ENCODE results near the gene METTL6. TPM values are rescaled to one million over a fixed set of nuclear protein-coding genes. Genes with fewer than 3 reads are reported as not detected.
"Not testable (repeated sequence)": the region's sequence is repeated elsewhere in the genome, so short reads cannot be mapped to it uniquely, and the experiment has no call there.

METTL6 gene
- total RNA-seq, 1 donor from 2014 or later: 18.9 TPM

DNA sequence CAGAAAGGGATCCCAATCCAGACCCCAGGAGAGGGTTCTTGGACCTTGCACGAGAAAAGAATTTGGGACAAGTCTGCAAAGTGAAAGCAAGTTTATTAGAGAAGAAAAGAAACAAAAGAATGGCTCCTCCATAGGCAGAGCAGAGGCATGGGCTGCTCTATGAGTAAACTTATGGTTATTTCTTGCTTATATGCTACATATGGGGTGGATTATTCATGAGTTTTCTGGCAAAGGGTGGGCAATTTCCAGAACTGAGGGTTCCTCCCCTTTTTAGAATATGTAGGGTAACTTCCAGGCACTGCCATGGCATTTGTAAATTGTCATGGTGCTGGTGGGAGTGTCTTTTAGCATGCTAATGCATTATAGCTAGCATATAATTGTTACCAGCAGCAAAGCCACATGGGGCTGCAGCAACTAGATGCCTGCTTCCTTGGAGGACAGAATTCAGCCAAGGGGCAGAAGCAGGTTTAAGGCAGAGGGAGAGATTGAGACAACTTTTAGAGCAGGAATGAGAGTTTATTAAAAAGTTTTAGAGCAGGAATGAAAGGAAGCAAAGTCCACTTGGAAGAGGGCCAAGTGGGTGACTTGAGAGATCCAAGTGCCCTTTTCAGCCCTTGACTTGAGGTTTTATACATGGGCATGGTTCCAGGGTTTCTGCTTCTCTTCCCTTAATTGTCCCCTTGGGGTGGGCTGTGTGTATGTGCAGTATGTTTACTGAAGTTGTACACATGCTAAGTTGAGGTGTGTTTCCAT, 41.3 kb downstream of the METTL6 start:
- Mint-ChIP-seq H3K4me1 (ENCODE audit: low read depth, unreplicated experiment) (peaks cover 3% of the 10 kb centered on the region), H3K9me3 (ENCODE audit: unreplicated experiment) (no peaks in the 10 kb centered on the region), H3K27ac (ENCODE audit: unreplicated experiment) (no peak overlapping the region), H3K36me3 (ENCODE audit: low read depth, unreplicated experiment) (peaks cover 3% of the 10 kb centered on the region), H3K27me3 (ENCODE audit: low read depth, unreplicated experiment) (no peaks in the 10 kb centered on the region), H3K4me3 (ENCODE audit: unreplicated experiment) (no peak overlapping the region)
- Histone ChIP-seq H3K9me3 (ENCODE audit: insufficient read depth, low read depth, low read length) (no peaks in the 10 kb centered on the region), H3K27ac (ENCODE audit: low read depth, low read length) (no peak overlapping the region), H4K20me1 (ENCODE audit: insufficient read depth, low read length) (no peaks in the 10 kb centered on the region), H3K79me2 (ENCODE audit: insufficient read depth, low read length) (no peaks in the 10 kb centered on the region), H3K4me3 (ENCODE audit: insufficient read depth, low read depth, low read length) (no peak overlapping the region), H3K4me1 (ENCODE audit: insufficient read depth, low read length) (peaks cover 4% of the 10 kb centered on the region), H3K27me3 (ENCODE audit: insufficient read depth, low read length) (no peaks in the 10 kb centered on the region), H3K36me3 (ENCODE audit: insufficient read depth, low read length) (no peaks in the 10 kb centered on the region), H2AFZ (ENCODE audit: low read depth, low read length) (no peak overlapping the region), H3K9ac (ENCODE audit: low read length) (no peak overlapping the region), H3K4me2 (ENCODE audit: low read length) (no peak overlapping the region)
- TF ChIP-seq, protein P1, sequence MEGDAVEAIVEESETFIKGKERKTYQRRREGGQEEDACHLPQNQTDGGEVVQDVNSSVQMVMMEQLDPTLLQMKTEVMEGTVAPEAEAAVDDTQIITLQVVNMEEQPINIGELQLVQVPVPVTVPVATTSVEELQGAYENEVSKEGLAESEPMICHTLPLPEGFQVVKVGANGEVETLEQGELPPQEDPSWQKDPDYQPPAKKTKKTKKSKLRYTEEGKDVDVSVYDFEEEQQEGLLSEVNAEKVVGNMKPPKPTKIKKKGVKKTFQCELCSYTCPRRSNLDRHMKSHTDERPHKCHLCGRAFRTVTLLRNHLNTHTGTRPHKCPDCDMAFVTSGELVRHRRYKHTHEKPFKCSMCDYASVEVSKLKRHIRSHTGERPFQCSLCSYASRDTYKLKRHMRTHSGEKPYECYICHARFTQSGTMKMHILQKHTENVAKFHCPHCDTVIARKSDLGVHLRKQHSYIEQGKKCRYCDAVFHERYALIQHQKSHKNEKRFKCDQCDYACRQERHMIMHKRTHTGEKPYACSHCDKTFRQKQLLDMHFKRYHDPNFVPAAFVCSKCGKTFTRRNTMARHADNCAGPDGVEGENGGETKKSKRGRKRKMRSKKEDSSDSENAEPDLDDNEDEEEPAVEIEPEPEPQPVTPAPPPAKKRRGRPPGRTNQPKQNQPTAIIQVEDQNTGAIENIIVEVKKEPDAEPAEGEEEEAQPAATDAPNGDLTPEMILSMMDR (IDR thresholded peaks at IDR 0.05; ENCODE audit: insufficient read depth, low read depth, low read length): no peak
- no peak for TF ChIP-seq EZH2 (IDR thresholded peaks at IDR 0.05; ENCODE audit: insufficient read depth, low read length)
- DNase-seq (ENCODE audit: low read depth): no peak
- FAIRE-seq: no peak

DNA sequence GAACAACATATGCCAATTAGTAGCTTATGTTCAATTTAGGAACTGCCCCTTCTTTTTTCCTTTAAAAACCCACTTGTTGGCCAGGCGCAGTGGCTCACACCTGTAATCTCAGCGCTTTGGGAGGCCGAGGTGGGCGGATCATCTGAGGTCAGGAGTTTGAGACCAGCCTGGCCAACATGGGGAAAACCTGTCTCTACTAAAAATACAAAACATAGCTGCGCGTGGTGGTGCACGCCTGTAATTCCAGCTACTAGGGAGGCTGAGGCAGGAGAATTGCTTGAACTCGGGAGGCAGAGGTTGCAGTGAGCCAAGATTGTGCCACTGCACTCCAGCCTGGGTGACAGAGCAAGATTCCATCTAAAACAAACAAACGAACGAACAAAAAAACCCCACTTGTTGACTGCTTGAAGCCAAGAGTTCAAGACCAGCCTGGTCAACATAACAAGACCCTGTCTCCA, 42.1 kb downstream of the METTL6 start:
- H3K9me3 ChIP-seq (ENCODE audit: insufficient read depth, low read depth, low read length); FAIRE-seq; H4K20me1 ChIP-seq (ENCODE audit: insufficient read depth, low read length); H3K4me3 ChIP-seq (ENCODE audit: insufficient read depth, low read depth, low read length); H2AFZ ChIP-seq (ENCODE audit: low read depth, low read length); H3K4me1 Mint-ChIP-seq (ENCODE audit: low read depth, unreplicated experiment); H3K27ac Mint-ChIP-seq (ENCODE audit: unreplicated experiment); H3K36me3 ChIP-seq (ENCODE audit: insufficient read depth, low read length); H3K9ac ChIP-seq (ENCODE audit: low read length); H3K27me3 ChIP-seq (ENCODE audit: insufficient read depth, low read length); DNase-seq (ENCODE audit: low read depth); H3K79me2 ChIP-seq (ENCODE audit: insufficient read depth, low read length); H3K4me3 Mint-ChIP-seq (ENCODE audit: unreplicated experiment); H3K36me3 Mint-ChIP-seq (ENCODE audit: low read depth, unreplicated experiment); H3K4me2 ChIP-seq (ENCODE audit: low read length); H3K27ac ChIP-seq (ENCODE audit: low read depth, low read length); H3K9me3 Mint-ChIP-seq (ENCODE audit: unreplicated experiment); H3K27me3 Mint-ChIP-seq (ENCODE audit: low read depth, unreplicated experiment); H3K4me1 ChIP-seq (ENCODE audit: insufficient read depth, low read length): not testable (repeated sequence)

DNA sequence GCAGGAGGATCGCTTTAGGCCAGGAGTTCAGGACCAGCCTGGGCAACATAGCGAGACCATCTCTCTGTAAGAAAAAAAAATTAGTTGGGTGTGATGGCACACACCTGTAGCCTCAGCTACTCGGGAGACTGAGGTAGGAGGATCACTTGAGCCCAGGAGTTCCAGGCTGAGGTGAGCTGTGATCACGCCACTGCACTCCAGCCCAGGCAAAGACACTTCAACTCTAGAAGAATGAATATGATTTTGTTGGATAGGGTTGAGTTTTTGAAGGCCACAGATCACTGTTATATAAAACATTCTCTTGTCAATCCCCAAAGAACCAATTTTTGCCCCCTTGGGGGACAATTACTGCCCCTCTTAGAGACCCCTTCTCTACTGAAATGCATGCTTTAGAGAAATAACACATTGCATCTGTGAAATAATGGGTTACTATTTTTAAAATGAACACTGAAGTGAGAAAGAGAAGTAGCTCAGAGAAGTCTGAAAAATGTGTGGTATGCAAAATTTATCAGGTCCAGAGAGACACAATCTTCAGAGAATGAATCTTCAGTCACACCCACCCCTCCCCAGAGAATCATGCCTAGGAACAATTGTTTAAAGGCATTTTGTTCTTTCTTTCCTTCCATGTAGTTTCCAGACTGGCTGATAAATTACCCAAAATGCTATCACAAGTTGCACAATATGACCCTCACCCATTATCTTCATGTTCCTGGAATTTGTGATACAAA, 42.7 kb downstream of the METTL6 start:
- Histone ChIP-seq H3K9me3 (ENCODE audit: insufficient read depth, low read depth, low read length) (no peaks in the 10 kb centered on the region), H3K36me3 (ENCODE audit: insufficient read depth, low read length) (no peaks in the 10 kb centered on the region), H3K9ac (ENCODE audit: low read length) (no peak overlapping the region), H3K27ac (ENCODE audit: low read depth, low read length) (no peak overlapping the region), H3K4me3 (ENCODE audit: insufficient read depth, low read depth, low read length) (no peak overlapping the region), H3K4me1 (ENCODE audit: insufficient read depth, low read length) (peaks cover 4% of the 10 kb centered on the region), H3K4me2 (ENCODE audit: low read length) (no peak overlapping the region), H4K20me1 (ENCODE audit: insufficient read depth, low read length) (no peaks in the 10 kb centered on the region), H3K79me2 (ENCODE audit: insufficient read depth, low read length) (no peaks in the 10 kb centered on the region), H2AFZ (ENCODE audit: low read depth, low read length) (no peak overlapping the region), H3K27me3 (ENCODE audit: insufficient read depth, low read length) (no peaks in the 10 kb centered on the region)
- no peaks in the 10 kb centered on the region for H3K27me3 Mint-ChIP-seq (ENCODE audit: low read depth, unreplicated experiment)
- no peak for FAIRE-seq
- no peak overlapping the region for H3K27ac Mint-ChIP-seq (ENCODE audit: unreplicated experiment)
- DNase-seq (ENCODE audit: low read depth): no peak
- H3K9me3 Mint-ChIP-seq (ENCODE audit: unreplicated experiment): no peaks in the 10 kb centered on the region
- H3K4me1 Mint-ChIP-seq (ENCODE audit: low read depth, unreplicated experiment): peaks cover 3% of the 10 kb centered on the region
- no peaks in the 10 kb centered on the region for H3K36me3 Mint-ChIP-seq (ENCODE audit: low read depth, unreplicated experiment)
- no peak overlapping the region for H3K4me3 Mint-ChIP-seq (ENCODE audit: unreplicated experiment)
- no peak for TF ChIP-seq EZH2 (IDR thresholded peaks at IDR 0.05; ENCODE audit: insufficient read depth, low read length)
- TF ChIP-seq, protein P1 (IDR thresholded peaks at IDR 0.05; ENCODE audit: insufficient read depth, low read depth, low read length): no peak

Data from astrocyte (in vitro differentiated cells and primary cell).